ENCODE data around the gene KCNJ6. TPM values are rescaled to one million over a fixed set of nuclear protein-coding genes. Genes with fewer than 3 reads are reported as not detected.

The KCNJ6 gene
- total RNA-seq, 1 donor from 2014 or later, result 0.75 TPM

DNA sequence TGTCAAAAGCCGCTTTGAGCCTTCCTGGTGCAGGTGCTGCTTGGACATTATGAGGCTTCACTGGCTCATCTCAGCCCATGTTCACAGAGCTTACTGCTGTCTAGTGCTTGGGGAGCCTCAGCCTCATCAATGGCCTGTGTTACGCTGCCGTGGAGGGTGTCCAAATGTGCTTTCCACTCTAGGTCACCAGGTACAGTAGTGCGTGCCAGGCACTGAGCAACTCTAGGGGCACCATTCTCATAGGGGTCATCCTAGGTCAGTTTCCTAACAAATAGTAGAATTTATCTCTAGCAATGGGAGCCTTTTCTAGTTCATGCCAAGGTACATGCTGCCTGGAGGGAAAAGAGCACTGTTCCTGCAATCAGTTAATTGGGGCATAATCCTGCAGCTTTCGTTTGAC is 355.9 kb downstream of the KCNJ6 start:
- TF ChIP-seq, protein P1, sequence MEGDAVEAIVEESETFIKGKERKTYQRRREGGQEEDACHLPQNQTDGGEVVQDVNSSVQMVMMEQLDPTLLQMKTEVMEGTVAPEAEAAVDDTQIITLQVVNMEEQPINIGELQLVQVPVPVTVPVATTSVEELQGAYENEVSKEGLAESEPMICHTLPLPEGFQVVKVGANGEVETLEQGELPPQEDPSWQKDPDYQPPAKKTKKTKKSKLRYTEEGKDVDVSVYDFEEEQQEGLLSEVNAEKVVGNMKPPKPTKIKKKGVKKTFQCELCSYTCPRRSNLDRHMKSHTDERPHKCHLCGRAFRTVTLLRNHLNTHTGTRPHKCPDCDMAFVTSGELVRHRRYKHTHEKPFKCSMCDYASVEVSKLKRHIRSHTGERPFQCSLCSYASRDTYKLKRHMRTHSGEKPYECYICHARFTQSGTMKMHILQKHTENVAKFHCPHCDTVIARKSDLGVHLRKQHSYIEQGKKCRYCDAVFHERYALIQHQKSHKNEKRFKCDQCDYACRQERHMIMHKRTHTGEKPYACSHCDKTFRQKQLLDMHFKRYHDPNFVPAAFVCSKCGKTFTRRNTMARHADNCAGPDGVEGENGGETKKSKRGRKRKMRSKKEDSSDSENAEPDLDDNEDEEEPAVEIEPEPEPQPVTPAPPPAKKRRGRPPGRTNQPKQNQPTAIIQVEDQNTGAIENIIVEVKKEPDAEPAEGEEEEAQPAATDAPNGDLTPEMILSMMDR (conservative IDR thresholded peaks at IDR 0.05), result no peak
- DNase-seq (ENCODE audit: low read depth, low spot score), result no peak
- Mint-ChIP-seq H3K27ac (ENCODE audit: unreplicated experiment) (no peak overlapping the region), H3K9me3 (peaks cover 2% of the 10 kb centered on the region), H3K27me3 (ENCODE audit: low read depth) (peaks cover 3% of the 10 kb centered on the region), H3K36me3 (ENCODE audit: low read depth) (no peaks in the 10 kb centered on the region), H3K4me3 (no peak overlapping the region), H3K4me1 (peaks cover 4% of the 10 kb centered on the region)

DNA sequence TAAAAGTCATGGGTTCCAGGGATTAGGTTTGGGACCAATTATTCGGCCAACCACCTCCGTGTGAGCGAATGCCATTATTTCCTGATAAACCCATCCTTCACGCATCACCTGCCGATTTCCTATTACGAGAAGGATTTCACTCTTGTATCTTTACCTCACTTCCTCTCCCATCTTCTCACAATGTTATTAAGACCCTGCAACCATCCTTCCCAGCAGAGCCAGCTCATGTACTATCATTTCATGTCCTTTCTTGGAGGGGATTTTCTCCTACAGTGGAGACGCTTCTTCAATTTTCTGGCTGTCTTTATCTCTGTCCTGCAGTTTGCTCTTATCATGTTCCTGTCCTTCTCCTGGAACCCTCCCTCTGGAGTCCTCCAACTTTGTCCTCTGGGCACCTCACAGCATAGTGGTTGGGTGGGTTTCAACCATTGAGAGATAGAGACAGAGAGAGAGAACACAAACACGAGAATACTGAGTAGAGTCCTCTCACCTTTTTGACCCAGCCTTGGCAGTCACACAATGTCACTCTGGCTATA is 357.5 kb downstream of the KCNJ6 start:
- DNase-seq (ENCODE audit: low read depth, low spot score), result no peak
- Mint-ChIP-seq H3K27me3 (ENCODE audit: low read depth) (no peaks in the 10 kb centered on the region), H3K4me3 (no peak overlapping the region), H3K4me1 (peaks cover 4% of the 10 kb centered on the region), H3K36me3 (ENCODE audit: low read depth) (no peaks in the 10 kb centered on the region), H3K9me3 (peaks cover 4% of the 10 kb centered on the region), H3K27ac (ENCODE audit: unreplicated experiment) (no peak overlapping the region)
- TF ChIP-seq, protein P1 (conservative IDR thresholded peaks at IDR 0.05), result no peak

All from neural crest cell (in vitro differentiated cells).